Activated T-helper 1 cell treated with anti-CD3 and anti-CD28 coated beads, Interleukin-12 subunit alpha, Interleukin-12 subunit beta, Interleukin-2, Interleukin-4 antibody, amounts not matched to agents 30 ng/mL and 10 ng/mL and 1 ng/mL, durations not matched to agents 14 hours and 24 hours and 36 hours (primary cell): ENCODE data around the gene KIF2A. TPM values are rescaled to one million over a fixed set of nuclear protein-coding genes. Genes with fewer than 3 reads are reported as not detected.

ENCODE experiments used
- DNase-seq: peaks from one replicate; pipeline ENCODE4 v3.0.0; 2021; ENCODE audit warnings: low spot score
- H3K27ac Mint-ChIP-seq: one replicate; pipeline ENCODE4 v1.8.0; 2021; ENCODE audit warnings: mild to moderate bottlenecking, mixed read lengths
- H3K27me3 Mint-ChIP-seq: one replicate; pipeline ENCODE4 v1.8.0; 2022; ENCODE audit warnings: mild to moderate bottlenecking, moderate library complexity, mixed read lengths; ENCODE audit not compliant: insufficient read depth
- H3K36me3 Mint-ChIP-seq: one replicate; pipeline ENCODE4 v1.8.0; 2021; ENCODE audit warnings: low read depth, mixed read lengths
- H3K4me1 Mint-ChIP-seq: one replicate; pipeline ENCODE4 v1.8.0; 2021; ENCODE audit warnings: low read depth, mixed read lengths
- H3K4me3 Mint-ChIP-seq: one replicate; pipeline ENCODE4 v1.8.0; 2021; ENCODE audit warnings: mild to moderate bottlenecking, moderate library complexity, mixed read lengths
- H3K9me3 Mint-ChIP-seq: one replicate; pipeline ENCODE4 v1.8.0; 2021; ENCODE audit warnings: mixed read lengths
- intact Hi-C: fragments of 100-400 bp; cut with micrococcal nuclease; formaldehyde crosslinking; loops from one replicate; pipeline ENCODE4 v1.15.1; 2024
- total RNA-seq: library from RNA; stranded (reverse); gene quantifications from 2 replicates; pipeline ENCODE4 v1.2.3, GENCODE V29; 2022

Gene KIF2A
- total RNA-seq, 1 donor from 2014 or later: 235 TPM

GRCh38 chr5:62340392-62340791 lies 34.4 kb downstream of the KIF2A start:
- Mint-ChIP-seq H3K36me3 (peaks cover 26% of the 10 kb centered on the region), H3K4me1 (peaks cover 69% of the 10 kb centered on the region), H3K4me3 (no peak overlapping the region), H3K27me3 (no peaks in the 10 kb centered on the region), H3K9me3 (peaks cover 3% of the 10 kb centered on the region), H3K27ac (no peak overlapping the region)
- intact Hi-C loops: loop anchor here (2.0 kb wide), 1 partner anchor 14 kb away; no protein-coding TSS in a partner anchor
- no peak for DNase-seq

- peaks cover 26% of the 10 kb centered on the region for H3K36me3 Mint-ChIP-seq
- H3K9me3 Mint-ChIP-seq: peaks cover 3% of the 10 kb centered on the region
- peak overlapping the region; percentile 79 for H3K27ac Mint-ChIP-seq
- intact Hi-C loops: loop anchor here (2.0 kb wide), 1 partner anchor 14 kb away; no protein-coding TSS in a partner anchor
- H3K4me3 Mint-ChIP-seq: no peak overlapping the region
- H3K27me3 Mint-ChIP-seq: no peaks in the 10 kb centered on the region
- no peak for DNase-seq
- peaks cover 66% of the 10 kb centered on the region for H3K4me1 Mint-ChIP-seq
Measured at GRCh38 chr5:62340979-62341378, 35.0 kb downstream of the KIF2A start.

GRCh38 chr5:62341783-62342475 lies 35.9 kb downstream of the KIF2A start:
- Mint-ChIP-seq H3K27me3 (no peaks in the 10 kb centered on the region), H3K4me3 (peak overlapping the region; percentile 61), H3K4me1 (peaks cover 59% of the 10 kb centered on the region), H3K9me3 (peaks cover 3% of the 10 kb centered on the region), H3K27ac (peak overlapping the region; percentile 79), H3K36me3 (peaks cover 25% of the 10 kb centered on the region)
- intact Hi-C loops: loop anchor here (1.0 to 2.0 kb wide), 3 partner anchors 13 to 57 kb away; no protein-coding TSS in a partner anchor
- no peak for DNase-seq

- peaks cover 59% of the 10 kb centered on the region for H3K4me1 Mint-ChIP-seq
- intact Hi-C loops: loop anchor here (1.0 to 2.0 kb wide), 2 partner anchors 35 to 58 kb away; no protein-coding TSS in a partner anchor
- H3K9me3 Mint-ChIP-seq: peaks cover 3% of the 10 kb centered on the region
- H3K27me3 Mint-ChIP-seq: no peaks in the 10 kb centered on the region
- peaks cover 26% of the 10 kb centered on the region for H3K36me3 Mint-ChIP-seq
- H3K4me3 Mint-ChIP-seq: no peak overlapping the region
- peak overlapping the region; percentile 79 for H3K27ac Mint-ChIP-seq
- DNase-seq: no peak
Measured at GRCh38 chr5:62342476-62342837, 36.5 kb downstream of the KIF2A start.

- DNase-seq: no peak
- Mint-ChIP-seq H3K27me3 (no peaks in the 10 kb centered on the region), H3K9me3 (peaks cover 3% of the 10 kb centered on the region), H3K4me3 (no peak overlapping the region), H3K4me1 (peaks cover 59% of the 10 kb centered on the region), H3K27ac (peak overlapping the region; percentile 70), H3K36me3 (peaks cover 26% of the 10 kb centered on the region)
- intact Hi-C loops: loop anchor here (2.0 kb wide), 1 partner anchor 59 kb away; no protein-coding TSS in a partner anchor
Measured at GRCh38 chr5:62343428-62343827, 37.4 kb downstream of the KIF2A start.

GRCh38 chr5:62346748-62347147 lies 40.7 kb downstream of the KIF2A start:
- DNase-seq: no peak
- H3K36me3 Mint-ChIP-seq: peaks cover 32% of the 10 kb centered on the region
- H3K4me3 Mint-ChIP-seq: no peak overlapping the region
- peaks cover 34% of the 10 kb centered on the region for H3K4me1 Mint-ChIP-seq
- H3K27me3 Mint-ChIP-seq: no peaks in the 10 kb centered on the region
- intact Hi-C loops: no loop called here
- H3K27ac Mint-ChIP-seq: peak overlapping the region; percentile 14
- H3K9me3 Mint-ChIP-seq: no peaks in the 10 kb centered on the region

GRCh38 chr5:62347928-62348327 lies 41.9 kb downstream of the KIF2A start:
- no peaks in the 10 kb centered on the region for H3K27me3 Mint-ChIP-seq
- peaks cover 35% of the 10 kb centered on the region for H3K36me3 Mint-ChIP-seq
- H3K9me3 Mint-ChIP-seq: no peaks in the 10 kb centered on the region
- H3K4me1 Mint-ChIP-seq: peaks cover 30% of the 10 kb centered on the region
- no peak for DNase-seq
- no peak overlapping the region for H3K4me3 Mint-ChIP-seq
- intact Hi-C loops: no loop called here
- H3K27ac Mint-ChIP-seq: no peak overlapping the region

GRCh38 chr5:62348723-62349481 lies 42.9 kb downstream of the KIF2A start:
- H3K27ac Mint-ChIP-seq: peak overlapping the region; percentile 31
- H3K27me3 Mint-ChIP-seq: no peaks in the 10 kb centered on the region
- H3K36me3 Mint-ChIP-seq: peaks cover 33% of the 10 kb centered on the region
- H3K4me3 Mint-ChIP-seq: no peak overlapping the region
- DNase-seq: no peak
- peaks cover 26% of the 10 kb centered on the region for H3K4me1 Mint-ChIP-seq
- intact Hi-C loops: no loop called here
- no peaks in the 10 kb centered on the region for H3K9me3 Mint-ChIP-seq

GRCh38 chr5:62354028-62354874 lies 48.2 kb downstream of the KIF2A start:
- Mint-ChIP-seq H3K36me3 (peaks cover 36% of the 10 kb centered on the region), H3K27me3 (no peaks in the 10 kb centered on the region), H3K4me1 (peaks cover 18% of the 10 kb centered on the region), H3K9me3 (no peaks in the 10 kb centered on the region), H3K27ac (no peak overlapping the region), H3K4me3 (no peak overlapping the region)
- intact Hi-C loops: loop anchor here (1.0 to 5.0 kb wide), 6 partner anchors 13 to 129 kb away; partner anchors contain the start of genes DIMT1 and KIF2A
- DNase-seq: no peak

- intact Hi-C loops: loop anchor here (2.0 kb wide), 1 partner anchor 16 kb away; no protein-coding TSS in a partner anchor
- H3K36me3 Mint-ChIP-seq: peaks cover 25% of the 10 kb centered on the region
- H3K9me3 Mint-ChIP-seq: no peaks in the 10 kb centered on the region
Measured at GRCh38 chr5:62362701-62363100, 56.7 kb downstream of the KIF2A start.

GRCh38 chr5:62369039-62369438 lies 63.0 kb downstream of the KIF2A start:
- Mint-ChIP-seq H3K27me3 (no peaks in the 10 kb centered on the region), H3K27ac (peak overlapping the region; percentile 44), H3K4me3 (no peak overlapping the region), H3K36me3 (peaks cover 40% of the 10 kb centered on the region), H3K4me1 (peaks cover 13% of the 10 kb centered on the region), H3K9me3 (no peaks in the 10 kb centered on the region)
- no peak for DNase-seq
- intact Hi-C loops: no loop called here

More at GRCh38 chr5:62362701-62363100, 56.7 kb downstream of the KIF2A start:
- H3K27me3 Mint-ChIP-seq: no peaks in the 10 kb centered on the region
- no peak for DNase-seq
- no peak overlapping the region for H3K27ac Mint-ChIP-seq
- no peak overlapping the region for H3K4me3 Mint-ChIP-seq
- peaks cover 5% of the 10 kb centered on the region for H3K4me1 Mint-ChIP-seq

- Mint-ChIP-seq H3K27me3 (no peaks in the 10 kb centered on the region), H3K4me3 (no peak overlapping the region), H3K36me3 (peaks cover 40% of the 10 kb centered on the region), H3K27ac (no peak overlapping the region), H3K4me1 (peaks cover 15% of the 10 kb centered on the region), H3K9me3 (no peaks in the 10 kb centered on the region)
- intact Hi-C loops: no loop called here
- DNase-seq: no peak
Measured at GRCh38 chr5:62371409-62371808, 65.4 kb downstream of the KIF2A start.
